Measurements from ENCODE around the gene NUDT14.

The NUDT14 gene

GRCh38 chr14:105156414-105157375 lies 24.4 kb downstream of the NUDT14 start:
- DNase-seq (ENCODE audit: extremely low read depth, low read depth) = no peak
- TF ChIP-seq CTCF (IDR thresholded peaks at IDR 0.05; ENCODE audit: low read depth, low read length, missing control alignments) = no peak
- no peak overlapping the region for H3K4me3 ChIP-seq (replicated peaks; ENCODE audit: low read depth, low read length)

- no peak overlapping the region for H3K4me3 ChIP-seq (replicated peaks; ENCODE audit: low read depth, low read length)
- no peak for DNase-seq (ENCODE audit: extremely low read depth, low read depth)
- no peak for TF ChIP-seq CTCF (IDR thresholded peaks at IDR 0.05; ENCODE audit: low read depth, low read length, missing control alignments)
Measured at GRCh38 chr14:105155681-105156413, 25.3 kb downstream of the NUDT14 start.

- DNase-seq (ENCODE audit: extremely low read depth, low read depth) = no peak
- TF ChIP-seq CTCF (IDR thresholded peaks at IDR 0.05; ENCODE audit: low read depth, low read length, missing control alignments) = no peak
- no peak overlapping the region for H3K4me3 ChIP-seq (replicated peaks; ENCODE audit: low read depth, low read length)
Measured at GRCh38 chr14:105155071-105155651, 26.0 kb downstream of the NUDT14 start.

- no peak for DNase-seq (ENCODE audit: extremely low read depth, low read depth)
- no peak overlapping the region for H3K4me3 ChIP-seq (replicated peaks; ENCODE audit: low read depth, low read length)
- no peak for TF ChIP-seq CTCF (IDR thresholded peaks at IDR 0.05; ENCODE audit: low read depth, low read length, missing control alignments)
Measured at GRCh38 chr14:105154476-105154871, 26.6 kb downstream of the NUDT14 start.

GRCh38 chr14:105153739-105154475 lies 27.2 kb downstream of the NUDT14 start:
- no peak overlapping the region for H3K4me3 ChIP-seq (replicated peaks; ENCODE audit: low read depth, low read length)
- no peak for DNase-seq (ENCODE audit: extremely low read depth, low read depth)
- no peak for TF ChIP-seq CTCF (IDR thresholded peaks at IDR 0.05; ENCODE audit: low read depth, low read length, missing control alignments)

- no peak for TF ChIP-seq CTCF (IDR thresholded peaks at IDR 0.05; ENCODE audit: low read depth, low read length, missing control alignments)
- DNase-seq (ENCODE audit: extremely low read depth, low read depth) = no peak
- H3K4me3 ChIP-seq (replicated peaks; ENCODE audit: low read depth, low read length) = no peak overlapping the region
Measured at GRCh38 chr14:105153331-105153731, 27.8 kb downstream of the NUDT14 start.

All from HFF-Myc (cell line).